IPS-18a (cell line): ENCODE data around the gene ASB9.
"Not testable (repeated sequence)": the region's sequence is repeated elsewhere in the genome, so short reads cannot be mapped to it uniquely, and the experiment has no call there.

Experiments
- H3K27ac ChIP-seq: one replicate; pipeline ENCODE4 v1.5.1; 2013; ENCODE audit warnings: low read length
- H3K27me3 ChIP-seq: one replicate; pipeline ENCODE4 v1.6.1; 2013; ENCODE audit warnings: mild to moderate bottlenecking, low read length; ENCODE audit not compliant: control insufficient read depth, insufficient read depth
- H3K36me3 ChIP-seq: one replicate; pipeline ENCODE4 v1.6.1; 2013; ENCODE audit warnings: low read depth, low read length; ENCODE audit not compliant: control insufficient read depth
- H3K4me1 ChIP-seq: one replicate; pipeline ENCODE4 v1.6.1; 2013; ENCODE audit warnings: low read depth, low read length; ENCODE audit not compliant: control insufficient read depth
- H3K4me3 ChIP-seq: one replicate; pipeline ENCODE4 v1.5.1; 2013; ENCODE audit warnings: low read length
- H3K9ac ChIP-seq: one replicate; pipeline ENCODE4 v1.6.1; 2013; ENCODE audit warnings: mild to moderate bottlenecking, low read length, moderate library complexity
- H3K9me3 ChIP-seq: one replicate; pipeline ENCODE4 v1.6.1; 2013; ENCODE audit warnings: low read depth, low read length; ENCODE audit not compliant: control insufficient read depth

The ASB9 gene

DNA sequence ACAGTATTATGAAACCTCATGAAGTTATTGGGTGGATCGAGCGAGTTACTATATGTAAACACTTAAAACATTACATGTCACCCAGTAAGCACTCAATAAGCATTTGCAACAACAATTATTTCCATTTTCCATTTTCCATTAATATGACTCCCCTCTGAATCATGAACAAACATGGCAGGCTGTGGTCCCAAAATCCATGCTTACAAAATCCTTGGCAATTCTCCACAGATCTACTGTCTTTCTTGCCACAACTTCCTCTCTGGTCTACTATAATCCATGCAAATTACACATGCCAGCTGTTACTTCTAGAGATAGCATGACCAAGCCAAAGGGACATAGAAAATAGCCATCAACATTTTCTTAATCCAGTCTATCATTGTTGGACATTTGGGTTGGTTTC, 23.6 kb upstream of the ASB9 start:
- Histone ChIP-seq H3K4me3 (no peak overlapping the region), H3K9ac (no peak overlapping the region), H3K4me1 (no peaks in the 10 kb centered on the region), H3K27ac (no peak overlapping the region), H3K27me3 (no peaks in the 10 kb centered on the region), H3K36me3 (no peaks in the 10 kb centered on the region), H3K9me3 (no peaks in the 10 kb centered on the region)

GRCh38 chrX:15292861-15293260, 23.0 kb upstream of the ASB9 start:
- H3K36me3 ChIP-seq, result no peaks in the 10 kb centered on the region
- no peak overlapping the region for H3K4me3 ChIP-seq
- no peaks in the 10 kb centered on the region for H3K4me1 ChIP-seq
- no peaks in the 10 kb centered on the region for H3K9me3 ChIP-seq
- H3K9ac ChIP-seq, result no peak overlapping the region
- no peak overlapping the region for H3K27ac ChIP-seq
- H3K27me3 ChIP-seq, result no peaks in the 10 kb centered on the region

DNA sequence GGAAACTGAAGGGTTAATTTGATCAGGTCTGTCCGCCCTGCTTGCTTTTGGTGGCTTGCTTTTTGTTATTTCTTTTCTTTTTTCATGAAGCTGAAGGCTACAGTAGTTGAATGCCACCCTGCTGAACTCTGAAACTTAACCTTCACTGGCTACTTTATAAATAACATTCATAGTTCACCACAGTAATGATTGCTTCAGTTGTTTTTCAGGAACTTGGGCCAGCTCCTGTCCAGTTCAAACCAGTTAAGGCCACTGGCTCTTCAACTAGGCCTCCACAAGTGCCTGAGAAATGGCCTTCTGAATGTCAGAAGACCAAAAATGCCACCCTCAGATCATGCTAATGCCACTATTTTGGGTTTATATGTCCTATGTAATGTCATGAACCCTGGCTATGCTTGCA, 7.7 kb upstream of the ASB9 start:
- H3K27ac ChIP-seq, result no peak overlapping the region
- H3K9me3 ChIP-seq, result no peaks in the 10 kb centered on the region
- no peak overlapping the region for H3K9ac ChIP-seq
- H3K4me3 ChIP-seq, result no peak overlapping the region
- H3K4me1 ChIP-seq, result no peaks in the 10 kb centered on the region
- H3K36me3 ChIP-seq, result no peaks in the 10 kb centered on the region
- no peaks in the 10 kb centered on the region for H3K27me3 ChIP-seq

DNA sequence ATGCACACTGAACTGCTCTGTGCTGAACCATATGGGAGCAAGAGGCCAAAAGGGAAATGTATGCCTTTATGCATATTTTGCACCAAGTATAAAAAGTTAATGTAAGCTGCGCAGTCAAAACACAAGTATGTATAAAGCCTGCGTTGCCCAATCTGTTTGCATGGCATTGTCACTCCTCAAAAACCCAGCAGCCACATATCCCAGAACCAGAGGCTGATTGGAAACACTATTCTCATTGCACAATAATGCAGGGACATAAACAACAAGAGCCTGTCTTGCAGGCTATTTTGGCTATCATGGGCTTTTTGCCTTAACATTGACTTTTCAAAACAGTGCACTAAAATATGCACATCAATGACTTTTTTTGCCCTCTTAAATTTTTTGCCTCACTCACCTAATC, 5.1 kb upstream of the ASB9 start:
- H3K27ac ChIP-seq, result no peak overlapping the region

DNA sequence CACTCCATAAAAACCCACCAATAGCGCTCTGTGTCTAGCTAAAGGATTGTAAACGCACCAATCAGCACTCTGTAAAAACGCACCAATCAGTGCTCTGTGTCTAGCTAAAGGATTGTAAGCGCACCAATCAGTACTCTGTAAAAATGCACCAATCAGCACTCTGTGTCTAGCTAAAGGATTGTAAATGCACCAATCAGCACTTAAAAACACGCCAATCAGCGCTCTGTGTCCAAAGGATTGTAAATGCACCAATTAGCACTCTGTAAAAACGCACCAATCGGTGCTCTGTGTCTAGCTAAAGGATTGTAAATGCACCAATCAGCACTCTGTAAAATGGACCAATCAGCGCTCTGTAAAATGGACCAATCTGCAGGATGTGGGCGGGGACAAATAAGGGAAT, 3.4 kb upstream of the ASB9 start:
- H3K4me1 ChIP-seq, H3K27me3 ChIP-seq, H3K4me3 ChIP-seq, H3K27ac ChIP-seq, H3K9ac ChIP-seq, H3K9me3 ChIP-seq, H3K36me3 ChIP-seq: not testable (repeated sequence)

More for the DNA sequence above, 5.1 kb upstream of the ASB9 start:
- Histone ChIP-seq H3K4me1 (peaks cover 5% of the 10 kb centered on the region), H3K27me3 (no peaks in the 10 kb centered on the region), H3K9ac (no peak overlapping the region), H3K36me3 (no peaks in the 10 kb centered on the region), H3K9me3 (no peaks in the 10 kb centered on the region), H3K4me3 (no peak overlapping the region)

GRCh38 chrX:15271757-15272156, 1.9 kb upstream of the ASB9 start:
- Histone ChIP-seq H3K4me1 (peaks cover 5% of the 10 kb centered on the region), H3K9me3 (no peaks in the 10 kb centered on the region), H3K27ac (no peak overlapping the region), H3K4me3 (no peak overlapping the region), H3K27me3 (no peaks in the 10 kb centered on the region), H3K36me3 (no peaks in the 10 kb centered on the region), H3K9ac (no peak overlapping the region)

DNA sequence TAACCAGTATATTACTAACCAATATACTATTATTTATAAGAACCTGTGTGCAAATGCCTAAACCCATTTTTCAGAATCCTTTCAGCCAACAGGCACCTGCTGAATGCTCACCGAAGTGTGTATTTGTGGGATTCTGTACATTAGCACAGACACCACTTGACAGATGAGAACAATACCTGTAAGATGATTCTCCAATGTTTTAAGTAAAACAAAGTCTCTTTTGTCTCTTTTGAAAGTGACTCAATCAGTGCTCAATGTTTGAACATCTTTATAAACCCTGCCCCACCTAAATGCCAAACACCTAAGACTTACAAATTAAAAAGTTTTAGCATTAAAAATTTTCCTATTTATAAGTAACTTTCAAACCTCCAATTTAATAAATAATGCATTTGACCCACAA, 763 bp downstream of the ASB9 start:
- no peak overlapping the region for H3K4me3 ChIP-seq
- no peaks in the 10 kb centered on the region for H3K27me3 ChIP-seq
- H3K9ac ChIP-seq, result no peak overlapping the region
- H3K27ac ChIP-seq, result no peak overlapping the region
- no peaks in the 10 kb centered on the region for H3K36me3 ChIP-seq
- no peaks in the 10 kb centered on the region for H3K9me3 ChIP-seq
- H3K4me1 ChIP-seq, result peaks cover 5% of the 10 kb centered on the region

DNA sequence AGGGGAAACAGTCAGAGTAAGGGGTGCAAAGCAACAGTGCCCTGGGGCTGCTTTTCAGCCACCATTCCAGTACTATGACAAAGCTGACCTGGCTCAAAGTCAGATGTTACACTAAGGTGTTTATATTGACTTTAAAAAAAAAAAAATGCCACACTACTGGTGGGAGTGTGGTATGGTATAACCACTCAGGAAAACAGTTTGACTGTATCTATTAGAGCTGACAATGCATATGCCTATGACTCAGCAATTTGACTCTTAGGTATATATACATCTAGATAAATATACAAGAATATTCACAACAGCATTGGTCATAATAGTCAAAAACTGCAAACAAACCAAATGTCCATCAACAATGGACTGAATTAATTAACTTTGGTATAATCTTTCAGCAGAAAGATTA, 15.0 kb downstream of the ASB9 start:
- Histone ChIP-seq H3K4me3 (no peak overlapping the region), H3K4me1 (no peaks in the 10 kb centered on the region), H3K36me3 (no peaks in the 10 kb centered on the region), H3K9ac (no peak overlapping the region), H3K27ac (no peak overlapping the region), H3K9me3 (no peaks in the 10 kb centered on the region), H3K27me3 (no peaks in the 10 kb centered on the region)

DNA sequence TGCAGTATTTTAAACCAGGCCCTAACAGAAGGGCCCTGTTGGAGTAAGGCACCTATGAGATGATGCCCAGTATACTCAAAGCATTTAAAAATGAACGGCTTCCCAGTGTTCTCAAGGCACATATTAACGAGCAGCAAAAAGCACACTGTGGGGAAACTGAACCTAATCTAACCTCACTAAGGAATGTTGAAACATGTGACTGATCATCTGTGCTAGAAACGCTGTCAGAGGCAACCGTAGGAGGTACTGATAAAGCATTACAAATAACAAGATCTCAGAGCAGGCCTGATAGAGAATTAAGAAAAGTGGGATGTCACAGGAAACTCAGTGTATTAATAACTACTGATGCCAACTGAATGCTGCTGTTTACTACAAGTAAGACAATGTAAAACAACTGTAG, 24.0 kb downstream of the ASB9 start:
- no peaks in the 10 kb centered on the region for H3K36me3 ChIP-seq
- H3K9me3 ChIP-seq, result no peaks in the 10 kb centered on the region
- H3K27me3 ChIP-seq, result no peaks in the 10 kb centered on the region
- H3K4me1 ChIP-seq, result no peaks in the 10 kb centered on the region
- H3K9ac ChIP-seq, result no peak overlapping the region
- H3K27ac ChIP-seq, result no peak overlapping the region
- H3K4me3 ChIP-seq, result no peak overlapping the region

DNA sequence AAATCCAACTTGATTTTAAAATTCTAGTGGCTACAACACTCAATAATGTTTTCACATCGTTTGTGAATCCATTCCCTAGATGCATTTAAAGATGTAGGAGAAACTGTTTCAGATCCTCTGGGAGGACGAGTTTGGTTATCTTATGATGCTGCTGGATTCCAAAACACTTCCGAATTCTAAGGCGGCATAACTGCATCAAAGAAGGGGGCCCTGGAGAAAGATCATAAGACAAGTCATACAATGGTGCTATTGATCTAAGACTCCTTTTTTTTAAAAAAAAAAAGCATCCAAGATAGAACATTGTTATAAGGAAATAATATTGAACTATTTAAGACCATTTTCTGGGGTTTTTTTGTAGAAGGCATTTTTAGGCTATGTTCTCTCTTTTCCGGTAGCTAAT, 25.5 kb downstream of the ASB9 start:
- H3K27ac ChIP-seq, result no peak overlapping the region
- H3K4me1 ChIP-seq, result no peaks in the 10 kb centered on the region
- no peak overlapping the region for H3K9ac ChIP-seq
- no peaks in the 10 kb centered on the region for H3K9me3 ChIP-seq
- H3K4me3 ChIP-seq, result no peak overlapping the region
- no peaks in the 10 kb centered on the region for H3K27me3 ChIP-seq
- no peaks in the 10 kb centered on the region for H3K36me3 ChIP-seq

- no peaks in the 10 kb centered on the region for H3K36me3 ChIP-seq
- no peaks in the 10 kb centered on the region for H3K9me3 ChIP-seq
- H3K4me3 ChIP-seq, result no peak overlapping the region
- no peak overlapping the region for H3K9ac ChIP-seq
- H3K27ac ChIP-seq, result no peak overlapping the region
- no peaks in the 10 kb centered on the region for H3K4me1 ChIP-seq
- H3K27me3 ChIP-seq, result no peaks in the 10 kb centered on the region
Observed at GRCh38 chrX:15242899-15243555, 26.9 kb downstream of the ASB9 start.

GRCh38 chrX:15241301-15241700, 28.6 kb downstream of the ASB9 start:
- Histone ChIP-seq H3K4me3 (no peak overlapping the region), H3K36me3 (no peaks in the 10 kb centered on the region), H3K9ac (no peak overlapping the region), H3K4me1 (no peaks in the 10 kb centered on the region), H3K9me3 (no peaks in the 10 kb centered on the region), H3K27me3 (no peaks in the 10 kb centered on the region), H3K27ac (no peak overlapping the region)
